ENCODE measurements around the gene FAM210B.

GRCh38 chr20:56353356-56353755 is 5.4 kb upstream of the FAM210B start:
- TF ChIP-seq CTCF (IDR thresholded peaks at IDR 0.05) (no peak), POLR2A (IDR thresholded peaks at IDR 0.05) (no peak), POLR2AphosphoS5 (IDR thresholded peaks at IDR 0.05) (no peak)
